Memory B cell (primary cell): ENCODE measurements around the gene TNIK.

Experiments used
- ATAC-seq: fragments of 150-1000 bp; cut with Tn5 transposase; 2 replicates; pipeline ENCODE4 v1.10.0; 2021; ENCODE audit warnings: low read depth, mild to moderate bottlenecking, moderate library complexity
- DNase-seq, 2 donors: peaks; one replicate each; pipeline ENCODE4 v3.0.0; 2022; ENCODE audit warnings: low spot score in 2 of 2
- H3K27ac Mint-ChIP-seq: one replicate; pipeline ENCODE4 v1.8.0; 2022; ENCODE audit warnings: mild to moderate bottlenecking, moderate library complexity, mixed read lengths
- H3K27me3 Mint-ChIP-seq: one replicate; pipeline ENCODE4 v1.8.0; 2022; ENCODE audit warnings: mixed read lengths
- H3K36me3 Mint-ChIP-seq: one replicate; pipeline ENCODE4 v1.8.0; 2022; ENCODE audit warnings: mild to moderate bottlenecking, mixed read lengths
- H3K4me1 Mint-ChIP-seq: one replicate; pipeline ENCODE4 v1.8.0; 2022; ENCODE audit warnings: mixed read lengths
- H3K4me3 Mint-ChIP-seq: one replicate; pipeline ENCODE4 v1.8.0; 2022; ENCODE audit warnings: mild to moderate bottlenecking, moderate library complexity, mixed read lengths
- H3K9me3 Mint-ChIP-seq: one replicate; pipeline ENCODE4 v1.8.0; 2022; ENCODE audit warnings: mixed read lengths

TNIK gene

GRCh38 chr3:171323938-171324536 is 136.2 kb downstream of the TNIK start:
- Mint-ChIP-seq H3K9me3 (no peaks in the 10 kb centered on the region), H3K27me3 (no peaks in the 10 kb centered on the region), H3K27ac (no peak overlapping the region), H3K4me1 (peaks cover 5% of the 10 kb centered on the region), H3K36me3 (no peaks in the 10 kb centered on the region), H3K4me3 (no peak overlapping the region)
- ATAC-seq = no peak
- DNase-seq = no peak

- no peak for ATAC-seq
- DNase-seq = no peak
- Mint-ChIP-seq H3K4me1 (no peaks in the 10 kb centered on the region), H3K36me3 (no peaks in the 10 kb centered on the region), H3K4me3 (no peak overlapping the region), H3K27me3 (no peaks in the 10 kb centered on the region), H3K9me3 (no peaks in the 10 kb centered on the region), H3K27ac (no peak overlapping the region)
These were observed 138.4 kb downstream of the TNIK start for GRCh38 chr3:171321559-171322360.

GRCh38 chr3:171320750-171321558 is 139.3 kb downstream of the TNIK start:
- no peaks in the 10 kb centered on the region for H3K9me3 Mint-ChIP-seq
- no peaks in the 10 kb centered on the region for H3K36me3 Mint-ChIP-seq
- DNase-seq (no peak), ATAC-seq (no peak)
- no peak overlapping the region for H3K27ac Mint-ChIP-seq
- H3K27me3 Mint-ChIP-seq = no peaks in the 10 kb centered on the region
- no peak overlapping the region for H3K4me3 Mint-ChIP-seq
- H3K4me1 Mint-ChIP-seq = no peaks in the 10 kb centered on the region

GRCh38 chr3:171317171-171317570 is 143.0 kb downstream of the TNIK start:
- H3K27ac Mint-ChIP-seq = no peak overlapping the region
- no peaks in the 10 kb centered on the region for H3K9me3 Mint-ChIP-seq
- no peaks in the 10 kb centered on the region for H3K4me1 Mint-ChIP-seq
- H3K27me3 Mint-ChIP-seq = no peaks in the 10 kb centered on the region
- H3K36me3 Mint-ChIP-seq = no peaks in the 10 kb centered on the region
- no peak for ATAC-seq
- no peak overlapping the region for H3K4me3 Mint-ChIP-seq
- DNase-seq = no peak

- H3K4me1 Mint-ChIP-seq = no peaks in the 10 kb centered on the region
- DNase-seq (no peak), ATAC-seq (no peak)
- no peak overlapping the region for H3K27ac Mint-ChIP-seq
- no peaks in the 10 kb centered on the region for H3K36me3 Mint-ChIP-seq
- no peaks in the 10 kb centered on the region for H3K9me3 Mint-ChIP-seq
- no peak overlapping the region for H3K4me3 Mint-ChIP-seq
- H3K27me3 Mint-ChIP-seq = no peaks in the 10 kb centered on the region
These were observed 144.3 kb downstream of the TNIK start for GRCh38 chr3:171315919-171316318.

- H3K27me3 Mint-ChIP-seq = no peaks in the 10 kb centered on the region
- ATAC-seq (no peak), DNase-seq (no peak)
- no peaks in the 10 kb centered on the region for H3K4me1 Mint-ChIP-seq
- no peaks in the 10 kb centered on the region for H3K9me3 Mint-ChIP-seq
- no peaks in the 10 kb centered on the region for H3K36me3 Mint-ChIP-seq
- H3K27ac Mint-ChIP-seq = no peak overlapping the region
- H3K4me3 Mint-ChIP-seq = no peak overlapping the region
These were observed 145.1 kb downstream of the TNIK start for GRCh38 chr3:171315101-171315500.

GRCh38 chr3:171314341-171314740 is 145.9 kb downstream of the TNIK start:
- DNase-seq (no peak), ATAC-seq (no peak)
- Mint-ChIP-seq H3K36me3 (no peaks in the 10 kb centered on the region), H3K4me1 (no peaks in the 10 kb centered on the region), H3K27ac (no peak overlapping the region), H3K9me3 (no peaks in the 10 kb centered on the region), H3K27me3 (no peaks in the 10 kb centered on the region), H3K4me3 (no peak overlapping the region)

- Mint-ChIP-seq H3K27ac (no peak overlapping the region), H3K9me3 (no peaks in the 10 kb centered on the region), H3K4me1 (no peaks in the 10 kb centered on the region), H3K27me3 (no peaks in the 10 kb centered on the region), H3K4me3 (no peak overlapping the region), H3K36me3 (no peaks in the 10 kb centered on the region)
- ATAC-seq (no peak), DNase-seq (no peak)
These were observed 146.5 kb downstream of the TNIK start for GRCh38 chr3:171313702-171314101.

- DNase-seq (no peak), ATAC-seq (no peak)
- Mint-ChIP-seq H3K4me3 (no peak overlapping the region), H3K27me3 (no peaks in the 10 kb centered on the region), H3K4me1 (no peaks in the 10 kb centered on the region), H3K9me3 (no peaks in the 10 kb centered on the region), H3K27ac (no peak overlapping the region), H3K36me3 (no peaks in the 10 kb centered on the region)
These were observed 147.5 kb downstream of the TNIK start for GRCh38 chr3:171312741-171313140.

GRCh38 chr3:171311784-171312183 is 148.4 kb downstream of the TNIK start:
- DNase-seq = no peak
- Mint-ChIP-seq H3K4me1 (no peaks in the 10 kb centered on the region), H3K36me3 (no peaks in the 10 kb centered on the region), H3K27ac (no peak overlapping the region), H3K4me3 (no peak overlapping the region), H3K9me3 (no peaks in the 10 kb centered on the region), H3K27me3 (no peaks in the 10 kb centered on the region)
- no peak for ATAC-seq

- DNase-seq (no peak), ATAC-seq (no peak)
- H3K27ac Mint-ChIP-seq = no peak overlapping the region
- no peaks in the 10 kb centered on the region for H3K36me3 Mint-ChIP-seq
- no peaks in the 10 kb centered on the region for H3K9me3 Mint-ChIP-seq
- H3K27me3 Mint-ChIP-seq = no peaks in the 10 kb centered on the region
- no peaks in the 10 kb centered on the region for H3K4me1 Mint-ChIP-seq
- no peak overlapping the region for H3K4me3 Mint-ChIP-seq
These were observed 150.3 kb downstream of the TNIK start for GRCh38 chr3:171309906-171310359.

GRCh38 chr3:171307988-171308387 is 152.2 kb downstream of the TNIK start:
- no peak overlapping the region for H3K27ac Mint-ChIP-seq
- H3K27me3 Mint-ChIP-seq = no peaks in the 10 kb centered on the region
- no peaks in the 10 kb centered on the region for H3K4me1 Mint-ChIP-seq
- no peaks in the 10 kb centered on the region for H3K36me3 Mint-ChIP-seq
- no peak for ATAC-seq
- no peak for DNase-seq
- H3K9me3 Mint-ChIP-seq = peaks cover 4% of the 10 kb centered on the region
- no peak overlapping the region for H3K4me3 Mint-ChIP-seq

GRCh38 chr3:171307046-171307585 is 153.1 kb downstream of the TNIK start:
- H3K9me3 Mint-ChIP-seq = peaks cover 4% of the 10 kb centered on the region
- H3K4me3 Mint-ChIP-seq = no peak overlapping the region
- H3K27me3 Mint-ChIP-seq = no peaks in the 10 kb centered on the region
- H3K36me3 Mint-ChIP-seq = no peaks in the 10 kb centered on the region
- DNase-seq = no peak
- no peak overlapping the region for H3K27ac Mint-ChIP-seq
- H3K4me1 Mint-ChIP-seq = no peaks in the 10 kb centered on the region
- ATAC-seq = no peak

GRCh38 chr3:171306631-171307030 is 153.6 kb downstream of the TNIK start:
- Mint-ChIP-seq H3K4me3 (no peak overlapping the region), H3K27ac (no peak overlapping the region), H3K4me1 (no peaks in the 10 kb centered on the region), H3K27me3 (no peaks in the 10 kb centered on the region), H3K9me3 (peaks cover 4% of the 10 kb centered on the region), H3K36me3 (no peaks in the 10 kb centered on the region)
- DNase-seq (no peak), ATAC-seq (no peak)
